Duodenal mucosa (tissue), 2 donors: Measurements from ENCODE around the gene HIP1.

Experiments
- H3K27ac ChIP-seq: one replicate; pipeline ENCODE4 v1.7.0; 2013; ENCODE audit warnings: low read depth, low read length
- H3K27me3 ChIP-seq, 2 donors: one replicate each; pipeline ENCODE4 v1.7.0; 2013; ENCODE audit warnings: low read length in 2 of 2, control low read depth in 1 of 2; ENCODE audit not compliant: insufficient read depth in 2 of 2, control insufficient read depth in 1 of 2
- H3K36me3 ChIP-seq, 2 donors: one replicate each; pipeline ENCODE4 v1.7.0; 2013; ENCODE audit warnings: low read length in 2 of 2, control low read depth in 1 of 2; ENCODE audit not compliant: insufficient read depth in 2 of 2, control insufficient read depth in 1 of 2
- H3K4me1 ChIP-seq, 2 donors: one replicate each; pipeline ENCODE4 v1.7.0; 2013; ENCODE audit warnings: low read length in 2 of 2, control low read depth in 1 of 2; ENCODE audit not compliant: insufficient read depth in 2 of 2, control insufficient read depth in 1 of 2
- H3K4me3 ChIP-seq, 2 donors: one replicate each; pipeline ENCODE4 v1.7.0; 2013; ENCODE audit warnings: low read length in 2 of 2, low read depth in 1 of 2
- H3K9ac ChIP-seq, 2 donors: one replicate each; pipeline ENCODE4 v1.7.0; 2013; ENCODE audit warnings: low read length in 2 of 2, low read depth in 1 of 2
- H3K9me3 ChIP-seq, 2 donors: one replicate each; pipeline ENCODE4 v1.7.0; 2013; ENCODE audit warnings: low read length in 2 of 2, control low read depth in 1 of 2; ENCODE audit not compliant: control insufficient read depth in 1 of 2

HIP1 gene

DNA sequence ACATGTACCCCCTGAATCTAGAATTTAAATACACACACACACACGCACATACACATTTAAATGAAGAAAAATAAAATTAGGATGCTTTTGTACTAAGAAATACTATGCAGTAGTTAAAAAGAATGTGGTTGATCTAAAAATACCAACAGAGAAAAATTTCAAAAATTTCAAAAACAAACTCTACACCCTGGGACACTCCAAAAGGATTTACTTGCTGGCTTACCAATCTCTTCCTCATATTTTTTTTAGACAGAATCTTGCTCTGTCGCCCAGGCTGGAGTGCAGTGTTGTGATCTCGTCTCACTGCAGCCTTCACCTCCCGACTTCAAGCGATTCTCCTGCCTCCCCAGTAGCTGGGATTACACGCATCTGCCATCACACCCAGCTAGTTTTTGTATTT, 80.9 kb downstream of the HIP1 start:
- Histone ChIP-seq H3K36me3 (no peaks in the 10 kb centered on the region), H3K27ac (no peak overlapping the region), H3K4me1 (no peaks in the 10 kb centered on the region), H3K9me3 (no peaks in the 10 kb centered on the region), H3K27me3 (no peaks in the 10 kb centered on the region), H3K9ac (no peak overlapping the region), H3K4me3 (no peak overlapping the region)

DNA sequence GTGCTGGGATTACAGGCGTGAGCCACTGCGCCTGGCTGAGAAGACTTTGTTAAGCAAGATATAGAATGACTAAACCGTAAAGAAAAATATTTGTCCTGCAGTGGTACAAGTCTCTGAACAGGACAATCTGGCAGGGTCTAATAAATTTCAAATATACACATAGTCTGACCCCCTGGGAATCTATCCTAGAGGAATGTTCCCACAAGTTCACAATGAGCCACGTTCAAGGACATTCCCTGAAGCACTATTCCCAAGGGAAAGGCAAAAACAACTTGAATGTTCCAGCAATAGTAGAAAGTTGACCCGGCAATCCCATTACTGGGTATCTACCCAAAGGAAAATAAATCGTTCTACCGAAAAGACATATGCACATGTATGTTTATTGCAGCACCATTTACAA, 82.0 kb downstream of the HIP1 start:
- H3K27me3 ChIP-seq, result no peaks in the 10 kb centered on the region
- H3K27ac ChIP-seq, result no peak overlapping the region
- no peaks in the 10 kb centered on the region for H3K9me3 ChIP-seq
- no peaks in the 10 kb centered on the region for H3K36me3 ChIP-seq
- no peak overlapping the region for H3K9ac ChIP-seq
- H3K4me1 ChIP-seq, result no peaks in the 10 kb centered on the region
- H3K4me3 ChIP-seq, result no peak overlapping the region

DNA sequence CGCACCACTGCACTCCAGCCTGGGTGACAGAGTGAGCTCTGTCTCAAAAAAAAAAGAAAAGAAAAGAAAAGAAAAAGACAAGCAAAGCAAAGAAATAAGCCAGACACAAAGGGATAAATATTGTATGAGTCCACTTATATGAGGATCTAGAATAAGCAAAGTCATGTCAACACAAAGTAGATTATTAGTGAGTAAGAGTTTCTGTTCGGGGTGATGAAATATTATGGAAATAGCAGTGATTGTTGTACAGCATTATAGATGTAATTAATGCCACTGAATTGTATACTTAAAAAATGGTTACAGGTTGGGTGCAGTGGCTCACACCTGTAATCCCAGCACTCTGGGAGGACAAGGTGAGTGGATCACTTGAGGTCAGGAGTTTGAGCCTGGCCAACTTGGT, 83.2 kb downstream of the HIP1 start:
- Histone ChIP-seq H3K27me3 (no peaks in the 10 kb centered on the region), H3K9me3 (no peaks in the 10 kb centered on the region), H3K4me1 (no peaks in the 10 kb centered on the region), H3K9ac (no peak overlapping the region), H3K27ac (no peak overlapping the region), H3K36me3 (no peaks in the 10 kb centered on the region), H3K4me3 (no peak overlapping the region)

DNA sequence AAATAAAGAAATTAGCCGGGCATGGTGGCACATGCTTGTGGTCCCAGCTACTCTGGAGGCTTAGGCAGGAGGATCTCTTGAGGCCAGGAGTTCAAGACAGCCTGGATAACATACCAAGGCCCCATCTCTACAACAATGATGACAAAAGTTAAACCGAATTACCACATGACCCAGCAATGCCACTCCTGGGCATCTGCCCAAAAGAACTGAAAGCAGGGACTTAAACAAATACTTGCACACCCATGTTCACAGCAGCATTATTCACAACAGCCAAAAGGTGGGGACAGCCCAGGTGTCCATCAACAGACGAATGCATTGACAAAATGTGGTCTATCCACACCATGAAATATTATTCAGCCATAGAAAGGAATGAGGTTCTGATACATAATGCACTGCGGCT, 83.9 kb downstream of the HIP1 start:
- no peaks in the 10 kb centered on the region for H3K9me3 ChIP-seq
- H3K4me1 ChIP-seq, result peaks cover 0 to 4% of the 10 kb centered on the region in 2 donors
- H3K4me3 ChIP-seq, result no peak overlapping the region
- no peak overlapping the region for H3K9ac ChIP-seq
- H3K36me3 ChIP-seq, result no peaks in the 10 kb centered on the region
- H3K27me3 ChIP-seq, result no peaks in the 10 kb centered on the region
- no peak overlapping the region for H3K27ac ChIP-seq

DNA sequence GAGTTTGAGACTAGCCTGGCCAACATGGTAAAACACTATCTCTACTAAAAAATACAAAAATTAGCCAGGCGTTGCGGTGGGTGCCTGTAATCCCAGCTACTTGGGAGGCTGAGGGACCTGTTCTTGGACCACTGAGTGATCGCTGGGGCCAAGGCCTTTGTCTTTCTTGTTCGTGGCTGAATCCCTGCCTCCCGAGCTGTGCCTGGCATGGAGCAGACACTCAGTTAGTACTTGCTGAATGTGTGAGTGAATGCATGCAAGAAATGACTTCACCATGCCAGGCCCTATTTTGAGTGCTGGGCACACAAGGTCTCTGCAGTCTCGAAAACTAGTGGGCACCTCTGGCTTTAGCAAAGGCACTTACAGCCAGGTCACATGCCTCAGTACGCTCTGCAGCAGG, 85.1 kb downstream of the HIP1 start:
- Histone ChIP-seq H3K4me3 (no peak overlapping the region), H3K9me3 (no peaks in the 10 kb centered on the region), H3K27ac (no peak overlapping the region), H3K9ac (no peak overlapping the region), H3K36me3 (no peaks in the 10 kb centered on the region), H3K4me1 (peaks cover 0 to 8% of the 10 kb centered on the region in 2 donors), H3K27me3 (no peaks in the 10 kb centered on the region)

DNA sequence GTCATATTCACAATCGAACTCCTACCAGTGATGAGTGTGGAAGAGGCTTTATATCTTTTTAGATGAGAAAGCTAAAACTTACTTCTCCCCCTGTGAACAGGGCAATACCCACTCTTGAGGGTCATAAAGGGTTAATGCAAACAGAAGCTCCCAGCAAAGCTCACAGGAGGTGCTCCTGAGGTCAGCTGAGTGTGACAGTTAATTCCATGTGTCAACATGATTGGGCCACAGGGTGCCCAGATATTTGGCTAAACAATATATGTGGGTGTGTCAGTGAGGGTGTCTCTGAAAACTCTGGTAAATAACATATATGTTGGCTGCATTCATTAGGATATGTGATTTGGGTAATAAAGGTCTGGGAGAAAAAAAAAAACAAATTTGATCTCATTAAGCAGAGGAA, 86.0 kb downstream of the HIP1 start:
- Histone ChIP-seq H3K9ac (no peak overlapping the region), H3K27ac (no peak overlapping the region), H3K4me1 (peaks cover 0 to 8% of the 10 kb centered on the region in 2 donors), H3K36me3 (no peaks in the 10 kb centered on the region), H3K4me3 (no peak overlapping the region), H3K27me3 (no peaks in the 10 kb centered on the region), H3K9me3 (no peaks in the 10 kb centered on the region)

DNA sequence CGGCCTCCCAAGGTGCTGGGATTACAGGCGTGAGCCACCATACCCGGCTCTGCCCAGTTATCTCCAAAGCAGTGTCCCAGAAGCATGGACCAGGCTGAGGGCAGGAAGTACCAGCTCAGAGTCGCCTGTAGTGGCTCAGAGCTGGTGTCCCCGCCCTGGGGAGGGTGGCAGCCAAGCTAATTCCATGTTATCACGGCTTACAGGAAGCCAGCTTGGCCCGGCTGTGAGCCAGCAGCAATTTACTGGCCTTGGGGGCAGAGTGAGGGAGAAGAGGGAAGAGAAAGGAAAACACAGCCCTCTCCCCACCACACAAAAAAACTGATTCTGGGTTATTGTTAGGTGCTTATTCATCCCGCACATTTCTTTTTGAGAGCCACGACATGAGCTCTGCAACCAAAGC, 88.1 kb downstream of the HIP1 start:
- no peak overlapping the region for H3K4me3 ChIP-seq
- no peak overlapping the region for H3K9ac ChIP-seq
- no peaks in the 10 kb centered on the region for H3K36me3 ChIP-seq
- no peaks in the 10 kb centered on the region for H3K9me3 ChIP-seq
- H3K4me1 ChIP-seq, result peaks cover 0 to 8% of the 10 kb centered on the region in 2 donors
- no peaks in the 10 kb centered on the region for H3K27me3 ChIP-seq
- no peak overlapping the region for H3K27ac ChIP-seq

DNA sequence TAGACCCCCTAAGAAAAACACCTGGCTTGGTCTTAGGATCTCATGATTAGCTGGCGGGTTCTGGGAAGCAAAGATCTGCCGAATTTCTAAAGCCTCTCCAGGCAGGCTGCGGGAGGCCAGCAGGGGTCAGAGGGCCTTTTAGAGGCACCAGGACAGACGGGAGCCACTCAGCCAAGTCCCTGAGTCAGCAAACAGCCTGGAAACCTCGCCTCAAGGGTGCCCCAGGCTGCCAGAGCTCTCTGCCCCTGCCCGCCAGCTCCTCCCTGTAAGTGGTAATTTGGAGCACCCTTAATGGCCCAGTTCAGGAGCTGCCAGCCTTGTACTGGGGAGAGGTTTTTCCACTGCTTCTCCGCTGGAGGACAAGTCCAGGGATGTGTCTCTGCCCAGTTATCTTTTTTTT, 88.7 kb downstream of the HIP1 start:
- Histone ChIP-seq H3K9ac (no peak overlapping the region), H3K27me3 (no peaks in the 10 kb centered on the region), H3K4me1 (peaks cover 0 to 8% of the 10 kb centered on the region in 2 donors), H3K36me3 (no peaks in the 10 kb centered on the region), H3K4me3 (no peak overlapping the region), H3K27ac (no peak overlapping the region), H3K9me3 (no peaks in the 10 kb centered on the region)

DNA sequence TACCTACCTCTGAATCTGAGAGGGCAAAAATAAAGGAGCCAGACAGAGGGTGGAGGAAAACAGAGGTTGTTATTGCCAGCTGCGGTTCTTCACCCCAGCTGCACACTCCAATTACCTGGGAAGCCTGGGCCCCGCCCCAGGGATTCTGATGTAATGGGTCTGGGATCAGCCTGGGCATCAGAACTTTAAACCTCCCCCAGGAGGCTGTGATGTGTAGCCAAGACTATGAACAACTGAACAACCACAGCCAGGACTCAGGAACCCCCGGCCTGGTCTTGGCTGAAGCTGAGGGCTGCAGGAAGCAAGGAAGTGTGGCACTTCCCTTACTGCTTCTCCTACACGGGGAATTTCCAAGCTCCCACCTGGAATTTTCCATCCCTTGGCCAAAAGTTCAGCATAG, 89.3 kb downstream of the HIP1 start:
- Histone ChIP-seq H3K36me3 (no peaks in the 10 kb centered on the region), H3K9me3 (no peaks in the 10 kb centered on the region), H3K4me1 (peaks cover 0 to 8% of the 10 kb centered on the region in 2 donors), H3K4me3 (no peak overlapping the region), H3K9ac (no peak overlapping the region), H3K27ac (no peak overlapping the region), H3K27me3 (no peaks in the 10 kb centered on the region)

DNA sequence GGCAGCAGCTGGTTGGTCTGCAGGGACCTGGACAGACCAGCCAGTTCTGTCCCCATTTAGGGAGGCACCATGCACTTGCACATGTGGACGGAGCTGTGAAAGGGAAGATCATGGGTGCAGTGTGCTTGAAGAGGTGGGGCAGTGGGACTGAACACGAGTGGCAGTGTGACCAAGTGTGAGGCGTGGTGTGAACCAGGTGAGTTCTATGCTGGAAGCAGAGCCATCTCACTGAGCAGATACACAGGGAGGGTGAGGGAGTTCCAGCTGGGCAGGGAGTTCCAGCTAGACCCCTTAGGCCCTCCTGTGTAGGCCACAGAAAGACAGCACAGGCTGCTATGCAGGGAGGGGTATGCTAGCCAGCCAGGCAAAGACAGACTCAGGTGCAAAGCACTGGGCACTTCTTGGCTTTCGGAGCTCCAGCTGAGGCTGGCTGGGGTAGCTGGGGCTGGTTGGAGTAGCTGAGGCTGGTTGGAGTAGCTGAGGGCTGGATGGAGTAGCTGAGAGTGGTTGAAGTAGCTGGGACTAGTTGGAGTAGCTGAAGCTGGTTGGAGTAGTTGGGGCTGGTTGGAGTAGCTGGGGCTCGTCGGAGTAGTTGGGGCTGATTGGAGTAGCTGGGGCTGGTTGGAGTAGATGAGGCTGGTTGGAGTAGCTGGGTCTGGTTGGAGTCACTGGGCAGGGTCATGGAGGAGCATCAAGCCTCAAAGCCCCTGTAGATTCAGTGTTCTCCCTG, 90.9 kb downstream of the HIP1 start:
- Histone ChIP-seq H3K27ac (no peak overlapping the region), H3K9ac (no peak overlapping the region), H3K4me3 (no peak overlapping the region), H3K9me3 (peaks cover 0 to 3% of the 10 kb centered on the region in 2 donors), H3K4me1 (peaks cover 0 to 8% of the 10 kb centered on the region in 2 donors), H3K27me3 (no peaks in the 10 kb centered on the region), H3K36me3 (no peaks in the 10 kb centered on the region)
